HL-60 (cell line): ENCODE results near the gene PPIP5K2.

ENCODE experiments used
- DNase-seq, 2 experiments: peaks; one replicate each; pipeline ENCODE4 v3.0.0-alpha.2; 2010 to 2020; ENCODE audit warnings: low read depth in 1 of 2, low spot score in 1 of 2
- H3K27ac ChIP-seq: fragments of 250-450 bp; sonication (Bioruptor Pico); replicated peaks from 2 replicates; pipeline ENCODE4 v1.5.1; 2020; ENCODE audit warnings: mild to moderate bottlenecking, moderate library complexity
- H3K27me3 ChIP-seq: fragments of 250-450 bp; sonication (Bioruptor Pico); 2 replicates; pipeline ENCODE4 v1.5.1; 2021; ENCODE audit warnings: mild to moderate bottlenecking, moderate library complexity; ENCODE audit not compliant: insufficient read depth, poor library complexity, severe bottlenecking
- H3K4me3 ChIP-seq: replicated peaks from 2 replicates; pipeline ENCODE4 v1.5.1; 2011; ENCODE audit warnings: mild to moderate bottlenecking, control low read depth, low read length; ENCODE audit not compliant: insufficient read depth
- CTCF ChIP-seq: IDR thresholded peaks from one replicate; pipeline ENCODE4 v1.5.1; 2011; ENCODE audit warnings: low read length, control low read depth, inconsistent platforms; ENCODE audit not compliant: insufficient read depth
- GABPA ChIP-seq: IDR thresholded peaks from 2 replicates; pipeline ENCODE4 v1.6.1; 2012; ENCODE audit warnings: low read depth
- POLR2AphosphoS5 ChIP-seq: IDR thresholded peaks from 2 replicates; pipeline ENCODE4 v1.6.1; 2012; ENCODE audit warnings: low read depth
- REST ChIP-seq: IDR thresholded peaks from 2 replicates; pipeline ENCODE4 v1.6.1; 2012; ENCODE audit warnings: low read depth; ENCODE audit not compliant: insufficient replicate concordance
- SPI1 ChIP-seq: IDR thresholded peaks from 2 replicates; pipeline ENCODE4 v1.6.1; 2012; ENCODE audit warnings: low read depth, mild to moderate bottlenecking, borderline replicate concordance

The PPIP5K2 gene

GRCh38 chr5:103133231-103133630 lies 13.1 kb downstream of the PPIP5K2 start:
- Histone ChIP-seq H3K27me3 (no peaks in the 10 kb centered on the region), H3K4me3 (no peak overlapping the region), H3K27ac (no peak overlapping the region)
- TF ChIP-seq GABPA (no peak), CTCF (no peak), POLR2AphosphoS5 (no peak), REST (no peak), SPI1 (no peak)
- DNase-seq, result no peak

GRCh38 chr5:103135461-103135860 lies 15.4 kb downstream of the PPIP5K2 start:
- Histone ChIP-seq H3K27me3 (no peaks in the 10 kb centered on the region), H3K4me3 (no peak overlapping the region), H3K27ac (no peak overlapping the region)
- TF ChIP-seq POLR2AphosphoS5 (no peak), SPI1 (no peak), REST (no peak), CTCF (no peak), GABPA (no peak)
- no peak for DNase-seq

GRCh38 chr5:103138202-103138690 lies 18.1 kb downstream of the PPIP5K2 start:
- no peaks in the 10 kb centered on the region for H3K27me3 ChIP-seq
- no peak for DNase-seq
- H3K4me3 ChIP-seq, result no peak overlapping the region
- H3K27ac ChIP-seq, result no peak overlapping the region
- TF ChIP-seq REST (no peak), CTCF (no peak), SPI1 (no peak), GABPA (no peak)
